COR-L47 (cell line): ENCODE data around the gene KLRC4.
"Not testable (repeated sequence)": the region's sequence is repeated elsewhere in the genome, so short reads cannot be mapped to it uniquely, and the experiment has no call there.

Experiments used
- DNase-seq: peaks from one replicate; lab custom pipeline; 2025; lab: John Stamatoyannopoulos, UW

The KLRC4 gene, protein sequence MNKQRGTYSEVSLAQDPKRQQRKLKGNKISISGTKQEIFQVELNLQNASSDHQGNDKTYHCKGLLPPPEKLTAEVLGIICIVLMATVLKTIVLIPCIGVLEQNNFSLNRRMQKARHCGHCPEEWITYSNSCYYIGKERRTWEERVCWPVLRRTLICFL

DNA sequence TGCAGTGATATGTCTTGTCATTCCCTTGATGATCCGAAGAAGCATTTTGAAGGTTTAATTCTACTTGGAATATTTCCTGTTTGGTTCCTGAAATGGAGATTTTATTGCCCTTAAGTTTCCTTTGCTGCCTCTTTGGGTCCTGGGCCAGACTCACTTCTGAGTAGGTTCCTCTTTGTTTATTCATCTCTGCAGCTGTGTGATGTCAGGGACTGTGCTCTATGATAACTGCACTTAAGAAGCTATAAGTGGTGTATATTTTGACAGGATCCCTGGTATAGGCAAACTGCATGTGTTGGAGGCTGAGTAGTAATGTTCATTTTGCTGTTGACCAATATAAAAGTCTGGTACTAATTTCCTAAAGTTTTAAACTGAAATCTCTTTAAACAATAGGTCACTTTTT, at the start of gene KLRC4:
Gene KLRC4 (minus strand): TSS at position 366 of the 400 bp plus-strand sequence. CDS start 182 bp downstream, at position 184.
- no peak for DNase-seq

- no peak for DNase-seq
Observed at GRCh38 chr12:10457760-10458159, 48.2 kb upstream of the KLRC4 start.

DNA sequence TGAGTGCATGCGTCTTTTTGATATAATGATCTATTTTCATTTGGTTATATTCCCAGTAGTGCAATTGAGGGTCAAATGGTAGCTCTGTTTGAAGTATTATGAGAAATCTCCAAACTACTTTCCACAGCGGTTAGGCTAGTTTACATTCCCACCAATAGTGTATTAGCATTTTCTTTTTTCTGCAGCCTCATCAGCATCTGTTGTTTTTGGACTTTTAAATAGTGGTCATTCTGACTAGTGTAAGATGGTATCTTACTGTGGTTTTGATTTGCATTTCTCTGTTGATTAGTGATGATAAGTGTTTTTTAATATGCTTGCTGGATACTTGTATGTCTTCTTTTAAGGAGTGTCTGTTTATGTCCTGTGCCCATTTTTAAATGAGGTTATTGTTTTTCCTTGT, 47.3 kb upstream of the KLRC4 start:
- no peak for DNase-seq

GRCh38 chr12:10455766-10456165, 46.2 kb upstream of the KLRC4 start:
- no peak for DNase-seq

DNA sequence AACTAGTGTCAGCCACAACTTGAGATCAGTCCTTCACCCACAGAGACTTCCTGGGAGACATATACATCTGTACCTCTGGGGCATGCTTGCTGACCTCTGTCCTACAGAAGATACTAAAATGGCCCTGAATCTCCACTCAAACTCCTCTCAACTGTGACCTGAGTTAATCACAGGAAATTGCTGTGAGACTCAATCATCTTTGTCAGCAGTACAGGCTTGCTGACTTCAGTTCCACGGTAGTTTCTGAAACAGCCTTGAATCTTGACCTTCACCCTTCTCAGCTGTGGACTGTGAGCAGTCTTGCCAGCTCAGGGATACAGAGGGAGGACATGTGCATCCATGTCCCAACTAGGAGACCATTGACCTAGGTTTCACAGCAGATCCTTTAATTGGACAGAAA, 45.0 kb upstream of the KLRC4 start:
- DNase-seq, result no peak

DNA sequence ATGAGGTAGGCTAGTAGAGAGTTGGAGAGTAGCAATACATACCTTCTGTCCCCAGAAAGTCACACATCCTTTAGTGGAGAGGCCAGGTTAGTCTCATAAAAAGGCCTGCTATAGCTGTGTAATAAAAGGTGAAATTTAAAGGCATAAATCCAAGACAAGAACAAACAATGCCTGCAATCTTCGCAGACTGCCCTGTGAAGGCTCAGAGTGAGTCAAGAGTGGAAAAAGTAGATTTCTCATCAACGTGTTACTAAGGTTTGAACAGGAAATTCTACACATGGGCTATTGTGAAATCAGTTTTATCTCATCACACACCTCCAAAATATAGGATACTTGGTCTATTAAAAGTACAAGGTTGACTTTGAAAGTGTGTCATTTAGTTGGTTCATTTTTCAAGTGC, 43.6 kb upstream of the KLRC4 start, which contains the start of gene KLRC1:
Gene KLRC1 (minus strand): TSS at position 222 of the 400 bp plus-strand sequence. CDS start 2,221 bp downstream, outside the sequence.
- DNase-seq, result no peak

GRCh38 chr12:10448236-10448635, 38.7 kb upstream of the KLRC4 start:
- DNase-seq, result no peak

DNA sequence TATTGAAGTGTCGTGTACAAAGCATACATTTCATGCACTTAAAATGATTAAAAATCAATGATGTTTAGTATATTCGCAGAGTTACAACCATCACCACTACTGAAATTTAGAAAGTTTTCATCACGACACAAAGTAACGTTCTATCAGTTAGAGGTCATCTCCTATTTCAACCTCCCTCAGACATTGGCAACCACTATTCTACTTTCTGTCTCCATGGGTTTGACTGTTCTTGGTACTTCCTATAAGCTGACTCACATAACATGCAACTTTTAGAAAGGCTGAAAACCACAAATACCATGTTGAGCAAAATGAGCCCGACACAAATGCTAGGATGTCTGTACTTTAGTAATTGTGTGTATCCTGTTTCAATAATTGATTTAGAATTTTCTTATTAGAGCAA, 36.5 kb upstream of the KLRC4 start:
- not testable (repeated sequence) for DNase-seq

DNA sequence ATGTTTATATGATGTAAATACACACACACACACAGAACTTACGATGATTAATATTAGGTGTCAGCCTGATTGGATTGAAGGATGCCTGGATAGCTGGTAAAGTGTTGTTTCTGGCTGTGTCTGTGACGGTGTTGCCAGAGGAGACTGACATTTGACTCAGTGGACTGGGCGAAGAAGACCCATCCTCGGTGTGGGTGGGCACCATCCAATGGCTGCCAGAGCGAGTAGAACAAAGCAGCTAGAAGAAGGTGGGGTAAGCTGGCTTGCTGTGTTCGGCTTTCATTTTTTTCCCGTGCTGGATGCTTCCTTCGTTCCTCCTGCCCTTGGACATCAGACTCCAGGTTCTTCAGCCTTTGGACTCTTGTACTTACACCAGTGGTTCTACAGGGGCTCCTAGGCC, 31.6 kb upstream of the KLRC4 start:
- DNase-seq, result not testable (repeated sequence)

GRCh38 chr12:10439608-10440274, 30.2 kb upstream of the KLRC4 start:
- DNase-seq, result not testable (repeated sequence)

DNA sequence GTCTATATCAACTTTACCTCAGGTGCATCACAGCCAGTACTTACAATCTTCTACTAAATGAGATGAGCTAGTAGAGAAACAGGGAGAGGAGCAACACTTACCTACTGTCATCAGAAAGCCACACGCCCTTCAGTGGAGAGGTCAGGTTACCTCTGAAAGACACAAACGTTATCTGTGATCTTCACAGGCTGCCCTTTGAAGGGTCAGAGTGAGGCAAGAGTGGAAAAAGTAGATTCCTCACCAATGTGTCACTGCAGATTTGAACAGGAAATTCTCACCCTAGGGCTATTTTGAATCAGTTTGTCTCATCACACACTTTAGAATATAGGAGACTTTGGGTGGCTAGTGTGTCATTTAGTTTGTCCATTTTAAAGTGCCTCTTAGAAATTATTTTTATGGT, 28.0 kb upstream of the KLRC4 start:
- not testable (repeated sequence) for DNase-seq

- DNase-seq, result not testable (repeated sequence)
Observed at GRCh38 chr12:10435816-10436215, 26.3 kb upstream of the KLRC4 start, which contains the start of gene KLRC2. Gene KLRC2, minus strand, starts transcription at chr12:10436010. Its CDS starts 24 bp downstream, at chr12:10435986.

DNA sequence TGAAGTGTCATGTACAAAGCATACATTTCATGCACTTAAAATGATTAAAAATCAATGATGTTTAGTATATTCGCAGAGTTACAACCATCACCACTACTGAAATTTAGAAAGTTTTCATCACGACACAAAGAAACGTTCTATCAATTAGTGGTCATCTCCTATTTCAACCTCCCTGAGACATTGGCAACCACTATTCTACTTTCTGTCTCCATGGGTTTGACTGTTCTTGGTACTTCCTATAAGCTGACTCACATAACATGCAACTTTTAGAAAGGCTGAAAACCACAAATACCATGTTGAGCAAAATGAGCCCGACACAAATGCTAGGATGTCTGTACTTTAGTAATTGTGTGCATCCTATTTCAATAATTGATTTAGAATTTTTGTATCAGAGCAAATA, 21.1 kb upstream of the KLRC4 start:
- DNase-seq, result not testable (repeated sequence)

DNA sequence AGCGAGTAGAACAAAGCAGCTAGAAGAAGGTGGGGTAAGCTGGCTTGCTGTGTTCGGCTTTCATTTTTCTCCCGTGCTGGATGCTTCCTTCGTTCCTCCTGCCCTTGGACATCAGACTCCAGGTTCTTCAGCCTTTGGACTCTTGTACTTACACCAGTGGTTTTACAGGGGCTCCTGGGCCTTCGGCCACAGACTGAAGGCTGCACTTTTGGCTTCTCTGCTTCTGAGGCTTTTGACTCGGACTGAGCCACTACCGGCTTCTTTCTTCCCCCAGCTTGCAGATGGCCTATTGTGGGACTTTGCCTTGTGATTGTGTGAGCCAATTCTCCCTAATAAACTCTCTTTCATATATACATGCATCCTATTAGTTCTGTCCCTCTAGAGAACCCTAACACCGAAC, 16.4 kb upstream of the KLRC4 start:
- not testable (repeated sequence) for DNase-seq

GRCh38 chr12:10424260-10424899, 14.8 kb upstream of the KLRC4 start:
- DNase-seq, result not testable (repeated sequence)

DNA sequence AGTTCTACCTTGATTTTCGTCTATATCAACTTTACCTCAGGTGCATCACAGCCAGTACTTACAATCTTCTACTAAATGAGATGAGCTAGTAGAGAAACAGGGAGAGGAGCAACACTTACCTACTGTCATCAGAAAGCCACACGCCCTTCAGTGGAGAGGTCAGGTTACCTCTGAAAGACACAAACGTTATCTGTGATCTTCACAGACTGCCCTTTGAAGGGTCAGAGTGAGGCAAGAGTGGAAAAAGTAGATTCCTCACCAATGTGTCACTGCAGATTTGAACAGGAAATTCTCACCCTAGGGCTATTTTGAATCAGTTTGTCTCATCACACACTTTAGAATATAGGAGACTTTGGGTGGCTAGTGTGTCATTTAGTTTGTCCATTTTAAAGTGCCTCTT, 12.6 kb upstream of the KLRC4 start:
- DNase-seq, result not testable (repeated sequence)

DNA sequence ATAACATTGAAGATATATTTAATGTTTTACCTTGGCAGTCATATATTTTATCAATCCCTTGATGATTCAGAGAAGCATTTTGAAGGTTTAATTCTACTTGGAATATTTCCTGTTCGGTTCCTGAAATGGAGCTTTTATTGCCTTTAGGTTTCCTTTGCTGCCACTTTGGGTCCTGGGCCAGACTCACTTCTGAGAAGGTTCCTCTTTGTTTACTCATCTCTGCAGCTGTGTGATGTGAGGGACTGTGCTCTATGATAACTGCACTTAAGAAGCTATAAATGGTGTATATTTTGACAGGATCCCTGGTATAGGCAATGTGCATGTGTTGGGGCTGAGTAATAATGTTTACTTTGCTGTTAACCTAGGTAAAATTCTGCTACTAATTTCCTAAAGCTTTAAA, 10.8 kb upstream of the KLRC4 start, which contains the start of gene KLRC3:
Gene KLRC3 (minus strand): TSS at position 262 of the 400 bp plus-strand sequence. CDS start 45 bp downstream, at position 217.
- DNase-seq, result not testable (repeated sequence)

GRCh38 chr12:10408842-10409241, 715 bp downstream of the KLRC4 start:
- DNase-seq, result no peak

- DNase-seq, result no peak
Observed at GRCh38 chr12:10406725-10407124, 2.8 kb downstream of the KLRC4 start.

DNA sequence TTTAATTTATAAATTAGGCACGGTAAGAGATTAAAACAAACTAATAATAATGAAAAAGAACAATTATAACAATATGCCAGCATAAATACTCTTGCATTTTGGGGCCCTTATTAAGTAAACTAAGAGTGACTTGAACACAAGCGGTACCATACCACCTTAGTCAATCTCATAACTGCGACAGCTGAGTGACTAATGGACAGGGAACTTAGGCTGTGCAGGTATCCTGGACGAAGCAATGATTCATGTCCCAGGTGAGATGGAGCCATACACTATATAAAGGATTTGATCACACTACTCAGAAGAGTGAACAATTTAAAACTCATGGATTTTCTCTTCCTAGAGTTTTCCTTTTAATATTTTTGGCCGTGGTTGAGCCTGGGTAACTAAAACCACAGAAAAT, 4.3 kb downstream of the KLRC4 start:
- no peak for DNase-seq

DNA sequence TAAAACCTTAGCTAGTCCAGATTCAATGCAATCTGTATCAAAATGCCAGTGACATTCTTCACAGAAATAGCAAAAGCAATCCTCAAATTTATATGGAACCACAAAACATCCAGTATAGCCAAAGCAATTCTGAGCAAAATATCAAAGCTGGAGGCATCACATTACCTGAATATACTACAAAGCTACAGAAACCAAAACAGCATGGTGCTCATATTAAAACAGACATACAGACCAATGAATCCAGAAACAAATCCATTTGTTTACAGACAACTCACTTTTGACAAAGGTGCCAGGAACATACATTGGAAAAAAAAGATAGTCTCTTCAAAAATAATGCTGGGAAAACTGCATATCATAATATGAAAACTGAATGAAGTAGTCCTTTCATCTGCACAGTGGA, 4.8 kb downstream of the KLRC4 start:
- DNase-seq, result no peak

DNA sequence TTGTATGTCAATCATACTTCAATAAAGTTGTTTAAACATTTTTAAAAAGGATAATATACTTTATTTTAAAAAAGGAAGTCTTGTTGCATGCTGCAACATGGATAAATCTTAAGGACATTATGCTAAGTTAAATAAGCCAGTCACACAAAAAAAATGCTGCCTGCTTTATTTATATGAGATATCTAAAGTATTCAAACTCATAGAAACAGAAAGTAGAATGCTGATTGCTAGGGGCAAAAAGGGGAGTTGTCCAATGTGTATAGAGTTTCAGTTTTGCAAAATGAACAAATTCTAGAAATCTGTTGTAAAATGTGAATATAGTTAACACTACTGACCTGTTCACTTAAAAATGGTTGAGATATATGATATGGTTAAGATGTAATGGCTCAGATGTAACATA, 8.7 kb downstream of the KLRC4 start:
- no peak for DNase-seq

DNA sequence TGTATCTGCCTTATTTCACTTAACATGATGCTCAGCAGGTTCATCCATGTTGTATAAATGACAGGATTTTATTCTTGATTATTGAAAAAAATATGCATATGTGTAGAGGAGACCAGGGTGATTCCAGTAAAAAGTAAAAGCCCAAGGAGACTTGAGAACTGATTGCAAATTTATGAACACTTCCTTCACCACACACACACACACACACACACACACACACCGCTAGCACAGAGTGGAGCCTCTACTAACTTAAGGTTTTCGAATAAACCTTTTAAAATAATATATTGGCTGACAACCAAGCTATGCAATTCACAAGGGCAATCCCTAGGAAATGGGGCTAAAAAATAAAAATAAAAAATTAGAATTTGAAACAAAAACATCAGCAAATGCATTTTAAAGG, 11.4 kb downstream of the KLRC4 start:
- DNase-seq, result no peak
